ENCODE data around the gene TESPA1.
"Not testable (repeated sequence)": the region's sequence is repeated elsewhere in the genome, so short reads cannot be mapped to it uniquely, and the experiment has no call there.

TESPA1 gene

DNA sequence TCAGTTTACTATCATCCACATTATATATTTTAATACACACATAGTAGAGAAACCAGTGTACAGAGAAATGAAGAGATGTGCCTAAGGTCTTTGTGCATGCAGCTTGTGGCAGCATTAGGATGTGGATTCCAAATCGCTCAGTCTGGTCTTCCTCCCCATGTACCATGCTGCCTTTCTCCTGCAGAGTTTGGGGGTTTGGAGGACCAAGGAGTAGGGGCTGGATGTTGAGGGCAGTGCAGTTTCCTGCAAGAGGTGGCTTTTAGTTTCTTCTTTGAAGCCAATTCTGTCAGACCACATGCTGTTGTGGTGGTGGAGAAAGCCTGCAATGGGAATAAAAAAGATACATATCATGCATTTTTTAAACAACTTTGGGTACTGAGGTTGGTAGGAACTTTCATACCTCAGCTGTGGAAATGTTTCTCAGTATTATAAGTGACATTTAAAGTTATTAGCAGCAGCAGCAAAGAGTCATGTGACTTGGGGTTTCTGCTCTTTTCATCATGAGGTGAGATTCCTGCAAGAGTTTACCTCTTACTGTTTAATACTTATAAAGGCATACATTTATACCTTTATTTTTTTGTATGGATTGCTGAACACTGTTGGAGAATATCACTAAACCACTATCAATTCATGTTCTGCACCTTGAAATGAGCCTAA, 34.4 kb downstream of the TESPA1 start:
- Histone ChIP-seq H3K27ac (no peak overlapping the region), H3K4me3 (no peak overlapping the region)
- no peak for TF ChIP-seq CTCF (IDR thresholded peaks at IDR 0.05)
- no peak for DNase-seq (ENCODE audit: low spot score)

DNA sequence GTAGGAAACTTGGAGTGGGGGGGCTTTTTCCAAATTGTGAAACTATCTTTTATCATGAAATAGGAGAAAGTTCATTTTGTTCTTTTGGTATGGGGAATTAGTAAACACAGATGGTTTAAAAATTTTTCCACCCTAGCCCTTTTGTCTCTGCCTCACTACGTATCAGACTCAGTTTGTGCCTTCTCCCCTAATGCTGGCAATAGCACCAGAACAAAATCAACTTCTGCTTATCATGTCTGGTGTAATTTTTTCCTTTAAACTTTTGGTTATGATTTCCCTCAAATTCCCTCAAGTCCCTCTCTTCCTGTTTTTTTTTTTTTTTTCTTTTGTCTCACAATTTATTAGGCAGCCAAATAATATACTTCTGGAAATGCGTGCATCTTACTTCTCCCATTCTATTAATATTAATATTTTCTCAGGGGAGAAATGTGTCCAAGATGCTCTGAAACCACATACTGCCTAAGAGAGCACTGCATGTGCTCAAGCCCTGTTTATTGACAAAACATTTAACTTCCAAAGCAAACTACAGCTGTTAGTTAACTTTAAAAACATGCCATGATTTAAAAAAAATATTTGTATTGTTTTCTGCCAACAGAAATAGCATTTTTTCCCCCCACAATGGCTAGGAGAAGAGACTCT, 35.4 kb downstream of the TESPA1 start:
- Histone ChIP-seq H3K4me3 (no peak overlapping the region), H3K27ac (no peak overlapping the region)
- TF ChIP-seq CTCF (IDR thresholded peaks at IDR 0.05) = no peak

DNA sequence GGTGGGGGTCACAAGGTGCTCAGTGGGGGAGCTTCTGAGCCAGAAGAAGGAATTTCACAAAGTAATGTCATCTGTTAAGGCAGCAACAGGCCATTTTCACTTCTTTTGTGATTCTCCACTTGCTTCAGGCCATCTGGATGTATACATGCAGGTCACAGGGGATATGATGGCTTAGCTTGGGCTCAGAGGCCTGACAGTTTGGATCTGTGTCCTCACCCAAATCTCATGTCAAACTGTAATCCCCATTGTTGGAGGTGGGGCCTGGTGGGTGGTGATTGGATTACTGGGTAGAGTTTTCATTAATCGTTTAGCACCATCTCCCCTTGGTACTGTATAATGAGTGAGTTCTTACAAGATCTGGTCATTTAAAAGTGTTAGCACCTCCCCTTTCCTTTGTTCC, 36.4 kb downstream of the TESPA1 start:
- no peak overlapping the region for H3K27ac ChIP-seq
- DNase-seq (ENCODE audit: low spot score) = no peak
- no peak for TF ChIP-seq CTCF (IDR thresholded peaks at IDR 0.05)
- H3K4me3 ChIP-seq = no peak overlapping the region

More for the DNA sequence above, 35.4 kb downstream of the TESPA1 start:
- DNase-seq (ENCODE audit: low spot score) = no peak

DNA sequence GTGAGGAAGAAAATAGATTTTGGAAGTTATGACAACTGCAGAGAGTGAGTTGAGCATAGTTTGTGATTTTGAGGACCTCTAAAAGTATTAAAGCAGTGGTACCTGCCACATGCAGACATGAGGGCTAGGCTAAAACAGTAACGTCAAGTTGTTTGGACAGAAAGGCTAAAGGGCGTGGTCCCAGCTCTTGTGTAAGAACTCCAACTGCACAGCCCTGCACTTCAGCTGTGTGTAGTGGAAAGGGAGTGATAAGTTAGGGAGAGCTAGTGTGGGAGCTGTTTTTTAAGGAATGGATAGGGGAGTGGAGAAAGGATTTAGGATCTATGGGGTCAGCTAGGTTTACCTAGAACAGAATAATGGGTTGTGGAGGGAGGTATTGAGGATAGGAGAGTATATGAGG, 39.5 kb downstream of the TESPA1 start:
- no peak overlapping the region for H3K4me3 ChIP-seq
- DNase-seq (ENCODE audit: low spot score) = no peak
- H3K27ac ChIP-seq = no peak overlapping the region
- TF ChIP-seq CTCF (IDR thresholded peaks at IDR 0.05) = no peak

DNA sequence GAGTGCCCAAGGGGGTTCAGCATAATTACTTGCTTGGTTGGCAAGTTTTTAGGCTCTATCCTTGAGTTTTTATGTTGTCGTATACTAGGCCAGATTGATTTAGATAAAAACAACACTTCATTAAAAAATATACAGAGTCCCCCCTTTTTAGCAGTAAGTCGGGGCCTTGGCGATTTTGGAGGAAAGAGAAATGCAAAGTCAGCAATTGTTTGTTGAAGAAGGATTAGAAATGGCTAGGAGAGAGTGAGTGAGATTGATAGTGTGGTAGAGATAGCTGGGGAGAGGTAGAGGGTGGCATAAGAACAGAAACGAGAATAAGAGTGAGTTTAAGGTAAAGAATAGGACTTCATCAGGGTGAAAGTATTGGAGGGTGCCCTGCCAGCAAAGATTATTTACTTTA, 41.3 kb downstream of the TESPA1 start:
- DNase-seq (ENCODE audit: low spot score); H3K4me3 ChIP-seq: not testable (repeated sequence)

DNA sequence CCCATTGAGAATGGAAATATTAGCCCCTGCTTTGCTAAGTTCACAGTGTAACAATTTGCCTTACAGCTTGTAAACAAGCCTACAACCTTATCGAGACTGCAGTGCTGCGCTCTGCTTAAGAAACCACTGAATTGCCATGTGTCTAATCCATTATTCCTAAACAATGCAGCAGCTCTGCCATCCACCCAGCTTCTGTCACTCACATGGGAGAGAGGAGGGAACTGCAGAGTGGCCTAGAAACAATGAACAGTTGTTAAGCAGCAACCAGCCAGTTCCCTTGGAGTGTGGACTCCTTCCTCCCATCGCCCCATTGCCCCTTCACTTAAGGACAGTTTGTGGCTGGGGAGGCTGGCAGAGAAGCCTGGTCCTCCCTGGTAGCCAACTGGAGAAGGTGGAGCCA, 42.9 kb downstream of the TESPA1 start:
- DNase-seq (ENCODE audit: low spot score) = no peak
- no peak for TF ChIP-seq CTCF (IDR thresholded peaks at IDR 0.05)
- Histone ChIP-seq H3K4me3 (no peak overlapping the region), H3K27ac (no peak overlapping the region)

More for the DNA sequence above, 41.3 kb downstream of the TESPA1 start:
- not testable (repeated sequence) for H3K27ac ChIP-seq

GRCh38 chr12:54940727-54941315, 43.7 kb downstream of the TESPA1 start:
- no peak overlapping the region for H3K27ac ChIP-seq
- DNase-seq (ENCODE audit: low spot score) = no peak
- no peak overlapping the region for H3K4me3 ChIP-seq
- TF ChIP-seq CTCF (IDR thresholded peaks at IDR 0.05) = no peak
